GM12864 (cell line): Measurements from ENCODE around the gene DTNB.

Source experiments
- DNase-seq: peaks from one replicate; pipeline ENCODE4 v3.0.0-alpha.2; 2011; ENCODE audit warnings: low read depth
- H3K4me3 ChIP-seq: 2 replicates; pipeline ENCODE4 v1.5.1; 2011; ENCODE audit warnings: mild to moderate bottlenecking, low read depth, low read length, control low read depth
- CTCF ChIP-seq: IDR thresholded peaks from 2 replicates; pipeline ENCODE4 v1.5.1; 2011; ENCODE audit warnings: low read depth, mild to moderate bottlenecking, moderate library complexity, low read length, control low read depth, inconsistent platforms; ENCODE audit errors: missing control alignments

Gene DTNB

GRCh38 chr2:25330273-25330672 lies 343.1 kb downstream of the DTNB start:
- TF ChIP-seq CTCF, result no peak
- DNase-seq, result no peak
- H3K4me3 ChIP-seq, result no peak overlapping the region

GRCh38 chr2:25328152-25329085 lies 345.0 kb downstream of the DTNB start:
- no peak for DNase-seq
- TF ChIP-seq CTCF, result no peak
- H3K4me3 ChIP-seq, result no peak overlapping the region
